ENCODE results near the gene HERC4.

GRCh38 chr10:68027429-68027828 is 47.7 kb downstream of the HERC4 start:
- no peak for TF ChIP-seq EZH2 (IDR thresholded peaks at IDR 0.05; ENCODE audit: borderline replicate concordance, low read length)
- no peak for TF ChIP-seq CTCF (IDR thresholded peaks at IDR 0.05; ENCODE audit: low read length)
